DMS 273 treated with DMSO at 0.1 percent for 48 hours (cell line): ENCODE results near the gene SH3BP2.
"Not testable (repeated sequence)": the region's sequence is repeated elsewhere in the genome, so short reads cannot be mapped to it uniquely, and the experiment has no call there.

ENCODE experiments used
- DNase-seq: peaks from one replicate; lab custom pipeline; 2025; lab: John Stamatoyannopoulos, UW

Gene SH3BP2

DNA sequence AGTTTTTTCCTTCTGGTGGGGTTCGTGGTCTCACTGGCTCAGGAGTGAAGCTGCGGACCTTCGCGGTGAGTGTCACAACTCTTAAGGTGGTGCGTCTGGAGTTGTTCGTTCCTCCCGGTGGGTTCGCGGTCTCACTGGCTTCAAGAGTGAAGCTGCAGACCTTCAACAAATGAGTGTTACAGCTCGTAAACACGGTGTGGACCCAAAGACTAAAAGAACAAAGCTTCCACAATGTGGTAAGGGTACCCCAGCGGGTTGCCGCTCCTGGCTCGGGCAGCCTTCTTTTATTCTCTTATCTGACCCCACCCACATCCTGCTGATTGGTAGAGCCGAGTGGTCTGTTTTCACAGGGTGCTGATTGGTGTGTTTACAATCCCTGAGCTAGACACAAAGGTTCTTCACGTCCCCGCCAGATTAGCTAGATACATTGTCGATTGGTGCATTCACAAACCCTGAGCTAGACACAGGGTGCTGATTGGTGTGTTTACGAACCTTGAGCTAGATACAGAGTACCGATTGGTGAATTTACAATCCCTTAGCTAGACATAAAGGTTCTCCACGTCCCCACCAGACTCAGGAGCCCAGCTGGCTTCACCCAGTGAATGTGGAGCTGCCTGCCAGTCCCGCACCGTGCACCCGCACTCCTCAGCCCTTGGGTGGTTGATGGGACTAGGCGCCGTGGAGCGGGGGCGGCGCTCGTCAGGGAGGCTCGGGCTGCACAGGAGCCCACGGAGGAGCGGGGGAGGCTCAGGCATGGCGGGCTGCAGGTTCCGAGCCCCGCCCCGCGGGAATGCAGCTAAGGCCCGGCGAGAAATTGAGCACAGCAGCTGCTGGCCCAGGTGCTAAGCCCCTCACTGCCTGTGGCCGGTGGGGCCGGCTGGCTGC, 30.2 kb upstream of the SH3BP2 start:
- not testable (repeated sequence) for DNase-seq

DNA sequence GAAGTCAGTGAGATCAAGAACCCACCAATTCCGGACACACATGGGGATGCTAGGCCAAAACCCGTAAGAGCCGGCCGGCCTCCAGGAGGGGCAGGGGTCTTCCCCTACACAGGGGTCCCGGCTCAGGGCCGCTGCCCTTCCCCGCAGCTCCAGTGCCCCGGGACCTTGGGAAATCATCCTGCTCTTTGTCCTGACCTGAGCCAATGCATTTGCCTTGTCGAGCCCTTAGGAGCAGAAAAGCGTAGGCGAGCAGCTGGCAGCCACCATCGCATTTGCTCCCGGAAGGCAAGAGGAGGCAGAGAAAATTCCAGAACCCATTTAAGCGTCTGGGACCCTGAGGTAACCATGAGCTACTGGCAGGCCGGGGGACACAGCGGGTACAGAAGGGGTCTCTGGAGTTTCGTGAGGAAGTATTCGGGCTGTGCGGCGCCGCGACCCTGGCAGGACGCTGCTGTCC, 29.3 kb upstream of the SH3BP2 start:
- DNase-seq: no peak

DNA sequence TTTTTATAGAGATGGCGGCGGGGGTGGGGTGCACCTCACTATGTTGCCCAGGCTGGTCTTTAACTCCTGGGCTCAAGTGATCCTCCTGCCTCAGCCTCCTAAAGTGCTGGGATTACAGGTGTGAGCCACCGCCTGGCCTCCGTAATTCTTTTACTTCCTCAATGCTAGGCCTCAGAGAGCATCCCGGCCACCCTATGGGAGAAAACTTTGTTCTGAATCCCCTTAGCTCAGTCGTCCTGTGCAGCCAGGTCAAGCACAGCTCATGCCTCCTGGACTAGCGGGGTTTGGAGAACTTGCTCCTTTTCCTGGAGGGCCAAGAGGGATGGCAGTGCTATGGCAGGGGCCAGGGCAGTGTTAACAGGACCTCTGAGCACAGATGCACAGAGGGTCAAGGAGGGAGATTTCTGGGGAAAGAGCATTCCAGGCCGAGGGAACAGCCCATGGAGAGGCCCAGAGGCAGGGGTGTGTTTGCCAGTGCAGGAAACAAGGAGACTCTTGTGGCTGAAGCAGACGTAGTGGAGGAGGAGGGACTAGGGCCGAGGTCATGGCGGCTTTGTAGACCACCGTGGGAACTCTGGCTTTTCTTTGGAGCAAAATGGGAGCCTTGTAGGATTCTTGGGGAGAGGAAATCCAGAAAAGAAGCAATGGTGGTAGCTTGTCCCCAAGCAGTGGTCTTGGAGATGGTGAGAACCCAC, 26.9 kb upstream of the SH3BP2 start:
- DNase-seq: no peak

DNA sequence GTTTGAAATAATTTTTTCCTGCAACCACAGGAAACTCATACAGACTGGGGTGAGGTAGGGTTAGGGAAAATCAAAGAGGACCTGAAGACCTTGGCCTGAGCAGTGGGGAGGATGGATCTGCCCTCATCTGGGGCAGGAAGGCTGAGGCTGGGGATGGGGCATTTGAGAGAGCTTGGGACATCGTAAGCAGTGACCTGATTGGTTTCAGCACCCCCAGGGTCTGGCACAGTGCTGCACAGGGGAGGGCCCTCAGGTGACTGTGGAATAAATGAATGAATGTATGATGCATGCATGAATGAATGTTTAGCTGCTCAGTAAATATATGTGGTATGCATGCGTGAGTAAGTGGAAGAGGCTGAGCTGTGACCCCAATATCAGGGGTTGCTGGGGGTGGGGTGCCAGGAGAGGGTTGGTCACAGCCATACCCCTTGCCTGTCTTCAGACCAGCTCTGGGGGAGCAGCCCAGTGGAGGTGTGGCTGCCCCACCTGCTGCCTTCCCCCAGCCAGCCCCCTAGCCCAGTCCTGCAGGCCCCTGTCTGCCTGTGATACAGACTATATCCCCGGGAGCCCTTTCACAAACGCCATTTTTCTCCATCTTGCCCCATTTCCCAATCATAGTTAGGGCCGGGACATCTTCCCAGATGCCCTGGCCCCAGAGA, 25.7 kb upstream of the SH3BP2 start:
- no peak for DNase-seq

DNA sequence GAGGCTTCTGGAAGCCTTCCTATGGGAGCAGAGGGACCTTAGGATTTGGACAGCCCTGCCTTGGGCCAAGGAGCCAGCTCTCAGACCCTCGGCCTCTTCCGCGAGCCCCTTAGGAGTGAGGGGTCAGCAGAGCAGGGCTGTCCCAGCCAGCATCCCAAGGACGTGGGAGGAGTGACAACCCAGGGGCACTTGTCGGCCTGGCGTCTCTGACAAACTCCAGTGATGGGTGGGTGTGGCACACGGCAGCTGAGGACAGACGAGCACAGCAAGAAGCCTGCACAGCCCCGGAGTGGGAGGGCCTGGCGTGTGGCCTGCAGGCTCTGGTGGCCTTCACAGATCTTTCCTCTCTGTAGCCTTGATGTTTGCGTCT, 25.2 kb upstream of the SH3BP2 start:
- no peak for DNase-seq

DNA sequence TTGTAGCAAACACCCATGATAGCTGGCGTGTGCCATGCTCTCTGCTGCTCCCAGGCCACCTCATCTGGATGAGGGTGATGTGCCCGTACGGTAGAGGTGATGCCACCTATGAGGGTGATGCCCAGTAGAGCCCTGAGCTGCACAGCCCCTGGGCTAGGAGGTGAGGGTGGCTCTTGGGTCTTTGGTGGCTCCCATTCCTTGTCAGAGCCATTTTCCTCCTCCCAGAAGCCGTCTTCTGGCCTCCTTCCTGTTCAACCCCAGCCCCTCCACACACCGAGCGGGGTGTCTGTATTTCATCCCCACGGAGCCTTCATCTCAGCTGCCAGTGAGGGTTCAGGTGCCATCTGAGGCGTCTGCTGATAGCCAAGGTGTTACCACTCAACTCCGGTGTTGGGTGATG, 24.8 kb upstream of the SH3BP2 start:
- no peak for DNase-seq

DNA sequence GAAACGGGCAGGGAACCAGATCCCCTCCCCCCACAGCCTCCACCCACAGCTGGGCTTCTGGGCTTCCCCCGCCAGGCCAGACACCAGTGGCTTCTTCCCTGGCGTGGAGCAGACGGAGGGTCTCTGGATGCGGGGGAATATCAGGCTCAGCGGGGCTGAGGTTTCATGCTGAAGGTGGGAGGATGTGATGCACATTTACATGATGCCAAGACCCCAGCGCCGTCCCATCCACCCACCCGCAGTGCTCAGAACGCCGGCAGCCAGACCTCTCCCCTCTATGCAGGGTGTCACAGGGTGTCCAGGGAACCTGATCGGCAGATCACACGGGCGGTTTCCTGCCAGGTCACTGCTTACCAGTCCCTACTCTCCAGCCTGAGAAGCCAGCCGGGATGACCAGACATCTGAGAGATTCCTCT, 24.0 kb upstream of the SH3BP2 start:
- no peak for DNase-seq

DNA sequence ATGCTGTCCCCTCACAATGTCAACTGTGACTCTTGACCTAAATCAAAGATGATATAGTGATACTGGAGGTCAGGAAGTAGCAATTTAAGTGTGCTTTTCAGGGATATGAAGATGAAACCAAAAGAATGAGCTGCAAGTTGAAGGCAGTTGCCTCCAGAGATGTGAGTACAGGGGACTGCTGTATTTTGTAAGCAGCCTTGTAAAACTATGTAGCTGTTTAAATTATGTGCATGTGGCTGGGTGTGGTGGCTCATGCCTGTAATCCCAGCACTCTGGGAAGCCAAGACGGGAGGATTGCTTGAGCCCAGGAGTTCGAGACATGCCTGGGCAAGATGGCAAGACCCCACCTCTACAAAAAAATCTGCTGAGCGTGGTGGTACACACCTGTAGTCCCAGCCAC, 21.6 kb upstream of the SH3BP2 start:
- no peak for DNase-seq

DNA sequence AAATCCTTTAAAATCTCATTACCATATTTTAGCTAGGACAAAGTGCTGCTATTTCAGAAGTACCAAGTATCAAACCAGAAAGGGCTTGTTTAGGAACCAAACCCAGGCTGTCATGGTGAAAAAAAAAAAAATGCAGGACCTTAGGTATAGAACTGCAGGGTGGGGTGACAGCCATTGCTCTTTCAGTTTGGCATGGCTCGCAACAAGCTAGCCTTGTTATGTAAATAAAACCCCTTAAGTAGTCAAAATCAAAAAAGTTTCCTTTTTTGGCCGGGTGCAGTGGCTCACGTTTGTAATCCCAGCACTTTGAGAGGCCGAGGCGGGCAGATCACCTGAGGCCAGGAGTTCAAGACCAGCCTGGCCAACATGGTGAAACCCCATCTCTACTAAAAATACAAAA, 12.2 kb upstream of the SH3BP2 start:
- DNase-seq: not testable (repeated sequence)

DNA sequence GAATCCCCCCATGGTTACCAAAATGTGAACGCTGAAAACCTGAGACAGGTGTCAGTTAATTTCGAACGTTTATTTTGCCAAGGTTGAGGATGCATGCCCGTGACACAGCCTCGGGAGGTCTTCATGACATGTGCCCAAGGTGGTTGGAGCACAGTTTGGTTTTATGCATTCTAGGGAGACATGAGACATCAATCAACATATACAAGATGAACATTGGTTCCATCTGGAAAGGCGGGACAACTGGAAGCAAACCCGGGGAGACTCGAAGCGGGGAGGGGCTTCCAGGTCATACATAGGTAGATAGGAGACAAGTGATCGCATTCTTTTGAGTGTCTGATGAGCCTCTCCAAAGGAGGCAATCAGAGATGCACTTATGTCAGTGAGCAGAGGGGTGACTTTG, 11.0 kb upstream of the SH3BP2 start:
- no peak for DNase-seq

DNA sequence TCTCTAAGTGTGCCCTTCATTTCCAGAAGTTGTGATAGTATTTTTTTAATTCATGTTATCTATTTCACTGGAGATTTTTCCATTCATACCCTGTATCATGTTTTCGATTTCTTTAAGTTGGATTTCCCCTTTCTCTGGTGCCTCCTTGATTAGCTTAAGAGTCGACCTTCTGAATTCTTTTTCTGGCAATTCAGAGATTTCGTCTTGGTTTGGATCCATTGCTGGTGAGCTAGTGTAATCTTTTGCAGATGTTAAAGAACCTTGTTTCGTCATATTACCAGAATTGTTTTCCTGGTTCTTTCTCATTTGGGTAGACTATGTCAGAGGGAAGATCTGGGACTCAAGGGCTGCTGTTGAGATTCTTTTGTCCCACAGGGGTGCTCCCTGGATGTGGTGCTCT, 9.1 kb upstream of the SH3BP2 start:
- no peak for DNase-seq

DNA sequence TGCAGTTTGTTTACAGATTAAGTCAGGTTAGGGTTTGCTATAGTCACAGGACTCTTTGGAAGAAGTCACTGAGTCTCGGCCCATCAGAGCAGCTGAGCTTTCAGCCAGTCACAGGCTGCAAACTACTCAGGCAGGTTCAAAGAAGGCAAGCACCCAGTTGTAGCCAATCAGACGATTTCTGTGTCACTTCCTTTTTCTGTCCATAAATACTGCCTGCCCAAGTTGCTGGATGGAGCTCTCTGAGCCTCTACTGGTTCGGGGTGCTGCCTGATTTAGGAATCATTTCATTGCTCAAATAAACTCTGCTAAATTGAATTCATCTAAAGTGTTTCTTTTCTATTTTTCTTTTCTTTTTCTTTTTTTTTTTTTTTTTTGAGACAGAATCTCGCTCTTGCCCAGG, 7.3 kb upstream of the SH3BP2 start:
- no peak for DNase-seq

DNA sequence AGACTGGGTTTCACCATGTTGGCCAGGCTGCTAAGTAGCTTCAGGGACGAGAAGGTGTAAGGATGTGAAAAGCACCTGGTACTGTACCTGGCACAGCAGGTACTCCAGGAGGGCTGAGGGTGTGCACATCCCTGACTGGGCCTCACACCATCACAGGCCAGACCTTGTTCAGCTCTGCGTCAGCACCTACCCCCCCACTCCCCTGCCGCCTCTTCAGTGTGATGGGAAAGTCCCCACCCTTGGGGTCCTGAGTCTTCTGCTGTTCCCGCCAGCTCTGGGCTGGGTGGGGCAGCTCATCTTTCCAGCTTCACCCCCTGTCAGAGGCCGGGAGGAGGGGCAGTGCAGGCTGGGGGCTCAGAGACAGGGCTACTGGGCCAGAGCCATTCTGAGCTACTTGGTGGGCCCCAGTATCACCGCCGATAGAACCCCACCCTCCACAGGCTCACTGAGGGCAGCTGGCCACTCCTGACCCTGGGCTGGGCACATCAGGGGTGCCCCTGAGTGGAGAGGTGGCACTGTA, 6.7 kb upstream of the SH3BP2 start:
- DNase-seq: no peak

DNA sequence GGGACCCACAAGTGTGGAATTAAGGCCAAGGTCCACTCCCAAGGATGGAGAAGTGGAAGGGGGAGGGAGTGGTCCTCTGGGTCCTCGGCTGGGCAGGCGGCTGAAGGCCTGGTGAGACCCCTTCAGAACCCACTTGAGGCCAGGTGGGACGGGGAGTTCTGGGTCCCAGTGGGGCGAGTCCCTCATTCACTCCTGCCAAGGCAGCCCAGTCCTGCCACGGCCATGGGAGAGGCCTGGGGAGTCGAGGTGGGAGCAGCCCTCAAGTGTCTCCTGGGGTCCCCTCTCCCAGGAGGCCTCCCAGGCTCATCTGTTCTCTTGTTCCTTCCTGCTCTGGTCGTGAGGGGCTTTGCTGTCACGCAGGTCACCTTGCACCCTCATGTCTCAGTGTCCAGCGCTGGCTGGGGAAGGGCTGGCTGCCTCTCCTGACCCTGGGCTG, 6.1 kb upstream of the SH3BP2 start:
- DNase-seq: no peak

DNA sequence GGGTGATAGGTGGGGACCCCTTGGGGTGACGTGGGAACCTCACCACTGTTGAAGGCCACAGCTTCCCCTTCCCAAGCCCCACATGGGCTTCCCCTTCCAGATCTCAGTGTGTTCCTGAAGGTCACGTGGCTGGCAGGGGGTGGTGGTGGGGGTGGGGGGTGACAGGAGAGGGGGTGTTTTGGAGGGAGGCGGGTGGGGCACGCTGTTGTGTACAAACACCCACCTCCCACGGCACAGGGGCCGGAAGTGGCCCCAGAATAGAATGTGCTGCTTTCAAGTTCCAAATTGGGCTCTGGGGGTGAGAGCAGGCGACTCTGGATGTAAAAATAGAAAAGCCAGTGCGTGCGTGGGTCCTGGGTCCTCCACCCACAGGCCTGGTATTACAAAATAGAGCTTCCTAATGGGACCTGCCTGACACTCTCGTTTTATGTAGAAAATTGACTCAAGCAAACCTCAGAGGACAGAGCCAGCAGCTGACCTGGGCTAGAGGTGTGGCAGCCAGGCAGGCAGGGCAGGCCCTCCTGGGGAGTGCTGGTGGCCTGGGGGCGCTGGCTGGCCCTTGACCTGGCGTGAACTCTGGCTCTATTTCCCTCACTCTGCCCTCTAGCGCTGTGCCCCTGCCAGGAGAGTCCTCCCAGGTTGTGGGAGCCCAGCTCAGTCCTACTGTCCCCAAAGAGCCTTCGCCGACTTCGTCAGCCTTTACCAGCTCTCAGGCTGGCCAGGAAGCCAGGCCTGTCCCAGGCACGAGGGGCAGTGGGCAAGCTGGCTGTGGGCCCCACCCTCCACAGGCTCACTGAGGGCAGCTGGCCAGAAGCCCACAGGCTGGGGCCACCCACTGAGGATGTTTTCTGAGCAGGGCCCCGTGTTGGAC, 5.4 kb upstream of the SH3BP2 start:
- DNase-seq: no peak

DNA sequence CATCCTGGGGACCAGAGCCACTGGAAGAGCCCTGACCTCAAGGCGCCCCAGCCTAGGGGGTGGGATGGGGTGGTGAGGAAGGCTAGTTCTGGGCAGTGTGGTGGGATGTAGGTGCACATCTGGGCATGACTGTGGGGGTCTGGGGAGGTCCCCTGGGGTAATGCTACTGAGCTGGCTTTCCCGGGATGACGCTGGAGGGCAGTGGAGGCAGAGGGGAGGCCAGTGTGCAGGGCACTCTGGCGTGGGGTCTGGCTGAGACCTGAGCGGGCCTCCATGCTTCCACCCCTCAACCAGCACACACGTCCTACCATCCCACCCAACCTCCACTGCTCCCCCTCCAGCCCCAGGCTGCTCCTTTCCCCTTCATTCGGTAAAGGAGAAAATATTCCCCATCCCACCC, 4.8 kb upstream of the SH3BP2 start:
- no peak for DNase-seq

DNA sequence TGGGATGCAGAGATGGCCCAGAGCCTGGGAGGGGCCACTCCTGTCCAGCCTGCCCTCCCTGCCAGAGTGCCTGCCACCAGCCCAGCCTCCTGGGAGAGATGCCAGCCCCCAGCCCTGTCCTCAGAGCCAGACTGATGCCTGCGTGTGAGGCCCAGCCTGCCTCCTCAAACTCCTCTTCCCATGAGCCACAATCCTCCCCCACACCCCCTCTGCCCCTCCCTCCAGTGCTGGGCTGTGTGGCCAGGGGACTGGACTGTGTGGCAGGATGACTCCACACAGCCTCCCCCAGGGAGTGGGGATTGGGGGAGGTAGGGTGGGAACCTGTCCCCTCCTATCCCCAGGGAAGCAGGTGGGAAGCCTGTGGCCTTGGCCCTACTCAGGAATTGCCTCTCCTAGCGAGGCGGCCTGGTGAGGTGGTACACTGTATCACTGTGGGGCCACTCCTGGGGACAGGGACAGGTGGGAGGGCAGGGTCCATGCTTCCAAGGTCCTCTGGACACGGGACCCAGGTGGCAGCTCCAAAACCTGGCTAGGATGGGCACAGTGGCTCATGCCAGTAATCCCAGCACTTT, 4.3 kb upstream of the SH3BP2 start:
- no peak for DNase-seq

DNA sequence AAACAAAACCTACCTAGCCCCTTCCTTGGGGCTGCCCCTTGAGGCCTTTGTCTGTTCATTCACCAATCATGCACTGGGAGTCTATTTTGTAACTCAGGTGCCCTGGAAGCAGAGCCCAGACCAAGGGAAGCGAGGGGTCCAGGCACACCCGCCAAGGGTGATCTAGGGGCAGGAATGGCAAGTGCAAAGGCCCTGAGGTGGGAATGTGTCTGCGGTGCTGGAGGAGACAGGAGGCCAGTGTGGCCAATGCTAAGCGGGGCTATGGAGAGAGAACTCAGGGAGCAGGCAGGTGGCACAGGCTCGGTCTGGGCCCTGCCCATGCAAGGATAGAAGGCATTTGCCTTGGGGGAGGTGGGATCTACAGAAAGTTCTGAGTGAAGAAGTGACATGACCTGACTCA, 3.5 kb upstream of the SH3BP2 start:
- DNase-seq: no peak

DNA sequence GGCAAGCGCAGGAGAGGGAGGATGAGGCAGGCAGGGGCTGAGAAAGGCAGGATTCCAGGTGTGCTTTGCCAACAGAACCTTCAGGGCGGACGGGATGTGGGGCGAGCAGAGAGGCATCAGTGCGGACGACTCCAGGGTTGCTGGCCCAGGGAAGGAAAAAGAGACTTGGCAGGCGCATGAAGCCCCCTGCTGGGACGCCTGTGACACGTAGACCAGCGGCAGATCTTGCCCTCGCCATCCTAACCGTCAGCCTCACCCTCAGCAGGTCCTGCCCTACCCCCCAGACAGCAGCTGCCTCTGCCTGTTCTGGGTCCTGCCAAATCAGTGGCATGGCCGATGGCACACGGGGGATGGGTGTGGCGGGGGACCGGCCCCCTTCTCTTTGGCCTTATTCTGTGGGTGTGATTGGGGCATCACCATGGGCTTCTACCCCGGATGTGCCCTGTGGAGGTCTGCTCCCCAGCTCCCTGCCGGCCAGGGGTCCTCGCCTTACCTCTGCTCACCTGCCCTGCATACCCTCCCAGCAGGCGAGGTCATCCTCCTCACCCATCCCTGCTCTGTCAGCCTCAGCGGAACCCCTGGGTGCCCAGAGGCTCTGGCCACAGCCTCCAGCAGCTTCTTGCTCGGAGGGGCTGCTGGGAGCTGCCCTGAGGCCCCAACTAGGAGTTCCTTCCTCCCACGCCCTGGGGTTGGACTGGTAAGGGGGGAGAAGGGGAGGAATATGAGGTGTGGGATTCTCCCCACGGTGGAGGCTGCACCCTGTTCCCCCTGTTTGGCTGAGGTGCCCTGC, 2.9 kb upstream of the SH3BP2 start:
- no peak for DNase-seq
